ENCODE results near the gene CSNK1G2. TPM values are rescaled to one million over a fixed set of nuclear protein-coding genes. Genes with fewer than 3 reads are reported as not detected.

Gene CSNK1G2
- total and polyA plus RNA-seq, 8 donors, result 30.2 to 210 (median 65.3) TPM

DNA sequence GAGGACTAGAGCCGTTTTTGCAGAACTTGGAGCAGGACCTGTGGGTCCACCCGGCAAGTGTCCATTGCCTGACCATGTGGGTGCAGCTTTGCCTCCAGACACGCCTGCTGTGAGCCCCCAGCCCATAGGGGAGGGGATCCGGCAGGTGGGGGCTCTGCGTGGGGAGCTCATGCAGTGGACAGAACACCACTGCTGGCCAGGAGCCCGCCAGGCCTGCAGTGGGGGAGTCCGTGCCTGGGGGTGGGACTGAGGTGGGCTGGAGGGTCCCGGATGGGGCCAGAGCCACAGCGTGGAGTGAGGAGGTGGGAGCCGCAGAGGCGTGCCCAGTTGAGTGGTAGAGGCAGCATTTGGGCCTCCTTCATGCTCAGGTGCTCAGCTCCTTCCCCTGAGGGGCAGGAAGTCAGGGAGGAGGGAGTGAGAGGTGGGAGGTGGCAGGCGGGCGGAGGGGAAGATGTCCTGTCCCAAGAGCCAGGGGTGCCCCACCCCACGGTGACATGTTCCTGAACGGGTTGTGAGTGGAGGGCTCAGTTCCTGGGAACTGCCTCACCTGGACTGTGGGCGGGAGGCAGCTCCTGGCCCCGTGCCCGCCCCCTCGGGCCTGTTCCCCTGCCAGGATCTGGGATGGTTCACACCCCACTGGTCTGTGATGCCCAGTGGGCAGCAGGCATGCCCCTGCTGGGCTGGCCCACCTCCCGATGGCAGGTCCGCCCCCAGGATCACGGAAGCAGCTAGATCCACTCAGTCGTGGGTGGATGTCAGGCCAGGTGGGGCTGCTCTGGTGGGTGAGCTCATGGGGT, 27.0 kb upstream of the CSNK1G2 start:
- Histone ChIP-seq H3K27me3 (no peaks in the 10 kb centered on the region), H3K9me3 (no peaks in the 10 kb centered on the region), H3K27ac (no peak overlapping the region), H3K4me1 (peaks cover 11 to 31% (median 27%) of the 10 kb centered on the region in 4 donors), H3K4me3 (no peak overlapping the region), H3K36me3 (peaks cover 30 to 67% (median 56%) of the 10 kb centered on the region in 4 donors)
- intact Hi-C loops (cut with DNase I; ENCODE audit: low total_unique reads), result no loop called here
- 76 to 86% (median 83%) methylated on average over 14 to 23 of the region's 23 CpGs for WGBS, 5 donors
- no peak for TF ChIP-seq EP300 (IDR thresholded peaks at IDR 0.05)
- TF ChIP-seq POLR2AphosphoS5 (IDR thresholded peaks at IDR 0.05), result no peak
- no peak for TF ChIP-seq POLR2A (IDR thresholded peaks at IDR 0.05)
- TF ChIP-seq, protein P1, sequence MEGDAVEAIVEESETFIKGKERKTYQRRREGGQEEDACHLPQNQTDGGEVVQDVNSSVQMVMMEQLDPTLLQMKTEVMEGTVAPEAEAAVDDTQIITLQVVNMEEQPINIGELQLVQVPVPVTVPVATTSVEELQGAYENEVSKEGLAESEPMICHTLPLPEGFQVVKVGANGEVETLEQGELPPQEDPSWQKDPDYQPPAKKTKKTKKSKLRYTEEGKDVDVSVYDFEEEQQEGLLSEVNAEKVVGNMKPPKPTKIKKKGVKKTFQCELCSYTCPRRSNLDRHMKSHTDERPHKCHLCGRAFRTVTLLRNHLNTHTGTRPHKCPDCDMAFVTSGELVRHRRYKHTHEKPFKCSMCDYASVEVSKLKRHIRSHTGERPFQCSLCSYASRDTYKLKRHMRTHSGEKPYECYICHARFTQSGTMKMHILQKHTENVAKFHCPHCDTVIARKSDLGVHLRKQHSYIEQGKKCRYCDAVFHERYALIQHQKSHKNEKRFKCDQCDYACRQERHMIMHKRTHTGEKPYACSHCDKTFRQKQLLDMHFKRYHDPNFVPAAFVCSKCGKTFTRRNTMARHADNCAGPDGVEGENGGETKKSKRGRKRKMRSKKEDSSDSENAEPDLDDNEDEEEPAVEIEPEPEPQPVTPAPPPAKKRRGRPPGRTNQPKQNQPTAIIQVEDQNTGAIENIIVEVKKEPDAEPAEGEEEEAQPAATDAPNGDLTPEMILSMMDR (IDR thresholded peaks at IDR 0.05), result no peak
- no peak for DNase-seq

DNA sequence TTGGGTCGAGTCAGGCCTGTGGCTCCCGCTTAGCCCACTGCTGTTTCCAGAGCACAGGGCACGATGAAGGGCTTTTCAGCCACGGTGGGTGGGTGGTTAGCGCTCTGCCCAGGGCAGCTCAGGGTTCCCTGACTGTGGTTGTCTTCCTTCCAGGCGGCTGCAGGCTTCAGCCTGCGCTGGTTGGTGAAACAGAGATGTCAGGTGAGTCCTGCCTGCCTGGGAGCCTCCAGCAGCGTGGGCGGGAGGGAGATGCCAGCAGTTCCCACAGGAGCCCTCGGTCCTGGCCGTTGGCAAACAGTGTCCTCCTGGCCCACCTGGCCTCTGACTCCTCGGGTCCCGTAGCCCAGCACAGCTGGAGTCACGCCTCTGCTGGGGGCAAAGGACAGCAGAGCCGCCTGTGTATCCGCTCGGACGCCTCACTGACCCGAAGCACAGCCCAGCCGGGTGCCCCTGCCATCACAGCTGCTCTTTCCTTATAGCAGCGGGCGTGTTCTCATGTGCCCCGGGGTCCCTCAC, 26.1 kb upstream of the CSNK1G2 start:
- Histone ChIP-seq H3K36me3 (peaks cover 38 to 76% (median 65%) of the 10 kb centered on the region in 4 donors), H3K27ac (no peak overlapping the region), H3K4me3 (no peak overlapping the region), H3K27me3 (no peaks in the 10 kb centered on the region), H3K9me3 (no peaks in the 10 kb centered on the region), H3K4me1 (peaks cover 2 to 22% (median 17%) of the 10 kb centered on the region in 4 donors)
- intact Hi-C loops (cut with DNase I; ENCODE audit: low total_unique reads), result no loop called here
- WGBS, 5 donors, result 84 to 97% (median 91%) methylated on average over 15 to 23 of the region's 23 CpGs
- DNase-seq, result no peak
- TF ChIP-seq POLR2AphosphoS5 (IDR thresholded peaks at IDR 0.05), result no peak
- no peak for TF ChIP-seq EP300 (IDR thresholded peaks at IDR 0.05)
- TF ChIP-seq, protein P1 (IDR thresholded peaks at IDR 0.05), result no peak
- TF ChIP-seq POLR2A (IDR thresholded peaks at IDR 0.05), result no peak

DNA sequence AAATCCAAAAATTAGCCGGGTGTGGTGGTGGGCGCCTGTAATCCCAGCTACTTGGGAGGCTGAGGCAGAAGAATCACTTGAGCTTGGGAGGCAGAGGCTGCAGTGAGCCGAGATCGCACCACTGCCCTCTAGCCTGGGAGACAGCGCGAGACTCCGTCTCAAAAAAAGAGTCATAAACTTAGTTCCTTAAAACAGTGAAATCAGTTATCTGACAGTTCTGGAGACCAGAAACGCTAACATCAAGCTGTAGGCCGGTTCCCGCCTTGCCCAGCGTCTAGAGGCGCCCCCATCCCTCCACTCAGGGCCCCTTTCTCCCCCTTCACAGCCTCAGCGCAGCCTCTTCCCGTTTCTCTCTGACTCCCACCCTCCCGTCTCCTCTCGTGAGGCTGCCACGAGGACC, 23.8 kb upstream of the CSNK1G2 start:
- no peak for TF ChIP-seq EP300 (IDR thresholded peaks at IDR 0.05)
- TF ChIP-seq, protein P1 (IDR thresholded peaks at IDR 0.05), result no peak
- no peak for TF ChIP-seq POLR2AphosphoS5 (IDR thresholded peaks at IDR 0.05)
- no peak for TF ChIP-seq POLR2A (IDR thresholded peaks at IDR 0.05)
- intact Hi-C loops (cut with DNase I; ENCODE audit: low total_unique reads), result no loop called here
- Histone ChIP-seq H3K9me3 (no peaks in the 10 kb centered on the region), H3K36me3 (peaks cover 58 to 95% (median 83%) of the 10 kb centered on the region in 4 donors), H3K27ac (no peak overlapping the region), H3K4me3 (no peak overlapping the region), H3K4me1 (peaks cover 0 to 9% (median 2%) of the 10 kb centered on the region in 4 donors), H3K27me3 (no peaks in the 10 kb centered on the region)
- 71 to 92% (median 91%) methylated on average over 17 of the region's 17 CpGs for WGBS, 5 donors
- DNase-seq, result no peak

DNA sequence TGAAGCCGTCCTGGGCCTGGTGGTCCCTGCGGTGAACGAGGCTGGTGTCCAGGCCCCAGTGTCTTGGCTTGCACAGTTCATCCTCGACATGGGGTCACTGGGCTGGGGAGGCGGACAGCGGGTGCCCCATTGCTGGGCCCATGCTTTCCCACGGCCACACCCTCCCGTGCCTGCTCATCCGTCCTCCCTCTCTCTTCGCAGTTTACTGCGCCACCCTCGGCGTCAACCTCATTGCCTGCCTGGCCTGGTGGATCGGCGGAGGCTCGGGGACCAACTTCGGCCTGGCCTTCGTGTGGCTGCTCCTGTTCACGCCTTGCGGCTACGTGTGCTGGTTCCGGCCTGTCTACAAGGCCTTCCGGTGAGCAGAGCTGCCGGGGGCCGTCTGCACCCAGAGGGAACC, 23.0 kb upstream of the CSNK1G2 start:
- TF ChIP-seq POLR2AphosphoS5 (IDR thresholded peaks at IDR 0.05), result no peak
- no peak for TF ChIP-seq EP300 (IDR thresholded peaks at IDR 0.05)
- TF ChIP-seq, protein P1 (IDR thresholded peaks at IDR 0.05), result no peak
- TF ChIP-seq POLR2A (IDR thresholded peaks at IDR 0.05), result no peak
- Histone ChIP-seq H3K4me3 (no peak overlapping the region), H3K9me3 (no peaks in the 10 kb centered on the region), H3K27me3 (no peaks in the 10 kb centered on the region), H3K27ac (no peak overlapping the region), H3K4me1 (peaks cover 0 to 6% (median 0%) of the 10 kb centered on the region in 4 donors), H3K36me3 (peaks cover 56 to 95% (median 83%) of the 10 kb centered on the region in 4 donors)
- intact Hi-C loops (cut with DNase I; ENCODE audit: low total_unique reads), result no loop called here
- no peak for DNase-seq
- WGBS, 5 donors, result 94 to 99% (median 96%) methylated on average over 13 to 25 of the region's 25 CpGs
